HG02798 (cell line): ENCODE results near the gene AADACL3.

ENCODE experiments used
- ATAC-seq: cut with Tn5 transposase; IDR thresholded peaks from one replicate; pipeline ENCODE4 v1.9.1; 2021; ENCODE audit warnings: mild to moderate bottlenecking; ENCODE audit not compliant: unreplicated experiment, poor library complexity

AADACL3 gene

DNA sequence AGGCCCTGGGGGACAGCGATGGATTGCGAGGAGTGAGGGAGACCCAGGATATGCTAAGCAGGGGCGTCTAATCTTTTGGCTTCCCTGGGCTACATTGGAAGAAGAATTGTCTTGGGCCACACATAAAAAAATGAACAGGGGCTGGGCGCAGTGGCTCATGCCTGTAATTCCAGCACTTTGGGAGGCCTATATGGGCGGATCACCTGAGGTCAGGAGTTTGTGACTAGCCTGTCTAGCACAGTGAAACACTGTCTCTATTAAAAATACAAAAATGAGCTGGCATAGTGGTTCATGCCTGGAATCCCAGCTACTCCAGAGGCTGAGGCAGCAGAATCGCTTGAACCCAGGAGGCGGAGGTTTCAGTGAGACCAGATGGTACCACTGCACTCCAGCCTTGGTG is 46.9 kb downstream of the AADACL3 start:
- no peak for ATAC-seq

GRCh38 chr1:12763479-12763878 is 47.6 kb downstream of the AADACL3 start:
- no peak for ATAC-seq

- no peak for ATAC-seq
Observed at GRCh38 chr1:12764016-12764415, 48.1 kb downstream of the AADACL3 start.

- ATAC-seq, result no peak
Observed at GRCh38 chr1:12769031-12769430, 53.1 kb downstream of the AADACL3 start.

DNA sequence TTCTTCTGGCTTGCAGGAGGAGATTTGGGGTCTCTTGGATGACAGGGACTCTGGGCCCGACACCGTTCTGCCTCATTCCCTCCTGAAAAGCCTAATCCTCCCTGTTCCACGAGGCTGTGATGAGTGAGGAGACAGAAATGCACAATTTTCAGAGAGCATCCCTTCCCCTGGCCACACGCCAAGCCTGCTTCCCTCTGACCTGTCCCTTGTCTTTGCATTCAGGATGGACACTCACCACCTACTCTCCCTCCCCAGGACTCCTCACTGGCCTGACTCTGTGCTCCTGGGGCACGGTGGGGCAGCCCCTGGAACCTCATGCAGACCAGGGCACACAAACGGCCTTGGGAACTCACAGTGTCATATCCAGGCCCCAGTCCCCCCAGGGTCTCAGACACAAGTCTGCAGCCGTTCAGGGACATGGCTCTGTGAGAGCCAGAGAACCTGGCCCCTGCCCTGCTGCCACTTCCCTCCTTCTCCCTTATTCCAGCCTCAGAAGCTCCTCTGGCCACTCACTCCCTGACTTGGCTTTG is 54.1 kb downstream of the AADACL3 start:
- no peak for ATAC-seq

DNA sequence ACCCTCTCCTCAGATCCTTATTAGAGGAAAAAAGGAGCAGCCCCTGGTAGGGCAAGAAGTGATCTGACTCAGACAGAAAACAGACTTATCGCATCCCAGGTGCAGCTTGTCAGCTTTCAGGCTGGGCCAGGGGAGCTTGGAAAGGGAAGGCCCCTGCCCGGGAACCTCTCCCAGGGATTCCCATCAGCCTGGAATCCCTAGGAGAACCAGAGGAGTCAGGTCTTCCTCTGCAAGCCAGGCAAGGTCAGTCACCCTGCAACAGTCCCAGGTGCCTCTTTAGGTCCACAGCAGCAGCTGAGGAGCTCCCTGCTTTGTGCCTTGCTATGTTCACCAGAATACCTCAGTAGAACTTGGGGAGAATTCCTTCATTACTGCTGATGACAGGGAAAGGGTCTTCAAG is 54.7 kb downstream of the AADACL3 start:
- ATAC-seq, result no peak

DNA sequence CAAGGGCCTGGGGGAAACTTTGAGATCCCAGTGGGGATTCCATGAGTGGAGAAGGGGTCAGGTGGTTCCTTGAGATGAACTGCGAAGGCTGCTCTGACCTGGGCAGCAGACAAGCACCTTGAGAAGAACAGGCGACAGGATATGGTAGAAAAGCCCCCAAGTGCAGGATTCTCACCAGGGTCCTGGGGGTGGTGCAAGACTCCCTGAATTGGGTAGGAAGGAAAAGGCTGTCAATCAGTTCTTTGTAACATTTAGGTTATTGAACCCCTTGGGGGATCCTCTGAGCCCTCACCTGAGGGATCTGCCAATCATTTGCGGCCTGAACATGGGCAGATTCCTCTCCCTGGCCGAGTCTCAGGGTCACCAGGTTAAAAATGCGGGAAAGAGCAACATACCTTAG is 55.3 kb downstream of the AADACL3 start:
- ATAC-seq, result no peak

DNA sequence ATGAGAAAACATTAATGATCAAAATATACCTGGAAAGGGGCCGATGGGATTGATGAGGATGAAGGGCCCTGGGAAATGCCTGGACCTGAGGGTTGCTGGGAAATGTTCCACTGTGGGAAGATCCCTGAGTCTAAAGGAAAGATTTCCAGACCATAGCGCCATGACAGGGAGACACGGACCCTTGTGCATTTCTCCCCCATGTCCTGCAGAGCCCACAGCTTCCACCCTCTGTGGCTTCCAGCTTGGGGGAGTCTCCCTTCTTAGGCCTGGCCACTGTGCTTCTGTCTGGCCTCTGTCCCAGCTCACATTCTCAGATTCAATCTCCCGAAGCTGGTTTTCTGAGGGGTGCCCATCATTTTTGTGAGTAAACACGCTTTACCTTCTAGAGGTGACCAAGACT is 56.6 kb downstream of the AADACL3 start:
- no peak for ATAC-seq

DNA sequence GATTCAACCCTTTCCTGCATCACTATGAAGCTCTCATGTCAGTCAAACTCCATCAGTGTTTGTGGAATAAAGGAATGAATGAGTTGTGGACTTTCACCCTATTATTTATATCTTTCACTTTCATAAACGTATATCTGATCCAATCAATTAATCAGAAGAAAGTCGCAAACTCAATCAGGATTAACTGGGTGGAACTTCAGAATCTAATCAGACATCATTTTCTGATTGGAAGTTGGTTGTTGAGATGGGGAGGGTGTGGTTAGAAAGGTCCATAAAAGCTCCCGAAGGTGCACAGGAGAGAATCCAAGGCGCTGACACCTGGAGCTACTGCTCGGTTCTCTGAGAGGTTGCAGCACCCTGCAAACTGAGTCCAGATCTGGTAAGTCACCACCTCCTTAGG is 57.5 kb downstream of the AADACL3 start, which contains the start of gene PRAMEF12:
TSS of gene PRAMEF12 (plus strand) at position 301 of the 400 bp plus-strand sequence. CDS start 1,130 bp downstream, outside the sequence.
- ATAC-seq, result no peak

DNA sequence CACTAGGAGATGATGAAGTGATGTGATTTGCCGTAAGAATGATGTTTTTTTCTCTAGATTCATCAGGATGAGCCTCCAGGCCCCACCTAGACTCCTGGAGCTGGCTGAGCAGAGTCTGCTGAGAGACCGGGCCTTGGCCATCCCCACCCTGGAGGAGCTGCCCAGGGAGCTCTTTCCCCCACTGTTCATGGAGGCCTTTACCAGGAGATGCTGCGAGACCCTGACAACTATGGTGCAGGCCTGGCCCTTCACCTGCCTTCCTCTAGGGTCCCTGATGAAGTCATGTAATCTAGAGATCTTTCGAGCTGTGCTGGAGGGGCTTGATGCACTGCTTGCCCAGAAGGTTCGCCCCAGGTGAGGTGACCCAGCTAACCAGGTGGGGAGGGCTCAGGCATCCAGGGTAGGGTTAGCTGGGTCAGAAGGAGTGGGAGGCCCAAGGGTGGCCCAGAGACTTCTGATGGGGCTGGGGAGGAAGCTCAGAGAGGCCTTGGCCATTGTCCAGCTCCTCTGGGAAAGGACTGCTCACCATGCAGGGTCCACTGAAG is 59.0 kb downstream of the AADACL3 start:
- no peak for ATAC-seq

- no peak for ATAC-seq
Observed at GRCh38 chr1:12775443-12775842, 59.5 kb downstream of the AADACL3 start.

- ATAC-seq, result no peak
Observed at GRCh38 chr1:12776801-12777557, 61.1 kb downstream of the AADACL3 start.
